ENCODE measurements around the gene VIL1. TPM values are rescaled to one million over a fixed set of nuclear protein-coding genes. Genes with fewer than 3 reads are reported as not detected.

Gene VIL1
- total RNA-seq, 1 experiment from 2014 or later: not detected

GRCh38 chr2:218452079-218452478 is 33.2 kb downstream of the VIL1 start:
- Histone ChIP-seq H3K27me3 (replicated peaks; ENCODE audit: insufficient read depth, low read depth, low read length, poor library complexity) (no peaks in the 10 kb centered on the region), H3K9me3 (ENCODE audit: low read depth, low read length, poor library complexity, severe bottlenecking) (no peaks in the 10 kb centered on the region), H3K4me1 (ENCODE audit: insufficient read depth, low read length, poor library complexity, severe bottlenecking) (no peaks in the 10 kb centered on the region), H3K4me3 (ENCODE audit: low read depth, low read length, poor library complexity, severe bottlenecking) (no peak overlapping the region), H3K27ac (ENCODE audit: low read depth, low read length, poor library complexity, severe bottlenecking) (no peak overlapping the region), H3K36me3 (ENCODE audit: insufficient read depth, low read length, poor library complexity, severe bottlenecking) (peaks cover 46% of the 10 kb centered on the region)
- POLR2A ChIA-PET (ENCODE audit: low non-redundant PET): no interaction called here
- intact Hi-C loops (cut with micrococcal nuclease; ENCODE audit: unreplicated experiment): no loop called here
- no peak for DNase-seq (ENCODE audit: low spot score)
- CTCF ChIA-PET: no interaction called here
- no peak for TF ChIP-seq CTCF (conservative IDR thresholded peaks at IDR 0.05; ENCODE audit: low read depth, low read length)
- TF ChIP-seq EZH2 (IDR thresholded peaks at IDR 0.05; ENCODE audit: borderline replicate concordance, low read depth, low read length, poor library complexity, severe bottlenecking): no peak
- no TSS peak for BruUV-seq (replicated peaks)

GRCh38 chr2:218456849-218457248 is 37.9 kb downstream of the VIL1 start:
- H3K4me1 ChIP-seq (ENCODE audit: insufficient read depth, low read length, poor library complexity, severe bottlenecking): no peaks in the 10 kb centered on the region
- H3K27ac ChIP-seq (ENCODE audit: low read depth, low read length, poor library complexity, severe bottlenecking): no peak overlapping the region
- DNase-seq (ENCODE audit: low spot score): no peak
- peaks cover 49% of the 10 kb centered on the region for H3K36me3 ChIP-seq (ENCODE audit: insufficient read depth, low read length, poor library complexity, severe bottlenecking)
- BruUV-seq (replicated peaks): no TSS peak
- TF ChIP-seq CTCF (conservative IDR thresholded peaks at IDR 0.05; ENCODE audit: low read depth, low read length): no peak
- TF ChIP-seq EZH2 (IDR thresholded peaks at IDR 0.05; ENCODE audit: borderline replicate concordance, low read depth, low read length, poor library complexity, severe bottlenecking): no peak
- intact Hi-C loops (cut with micrococcal nuclease; ENCODE audit: unreplicated experiment): no loop called here
- POLR2A ChIA-PET (ENCODE audit: low non-redundant PET): no interaction called here
- no peaks in the 10 kb centered on the region for H3K27me3 ChIP-seq (replicated peaks; ENCODE audit: insufficient read depth, low read depth, low read length, poor library complexity)
- CTCF ChIA-PET: no interaction called here
- H3K9me3 ChIP-seq (ENCODE audit: low read depth, low read length, poor library complexity, severe bottlenecking): no peaks in the 10 kb centered on the region
- H3K4me3 ChIP-seq (ENCODE audit: low read depth, low read length, poor library complexity, severe bottlenecking): no peak overlapping the region

GRCh38 chr2:218458598-218458997 is 39.7 kb downstream of the VIL1 start:
- CTCF ChIA-PET: no interaction called here
- TF ChIP-seq CTCF (conservative IDR thresholded peaks at IDR 0.05; ENCODE audit: low read depth, low read length) (no peak), EZH2 (IDR thresholded peaks at IDR 0.05; ENCODE audit: borderline replicate concordance, low read depth, low read length, poor library complexity, severe bottlenecking) (no peak)
- DNase-seq (ENCODE audit: low spot score): no peak

More at GRCh38 chr2:218458598-218458997, 39.7 kb downstream of the VIL1 start:
- H3K9me3 ChIP-seq (ENCODE audit: low read depth, low read length, poor library complexity, severe bottlenecking): no peaks in the 10 kb centered on the region
- no TSS peak for BruUV-seq (replicated peaks)
- no peak overlapping the region for H3K4me3 ChIP-seq (ENCODE audit: low read depth, low read length, poor library complexity, severe bottlenecking)
- intact Hi-C loops (cut with micrococcal nuclease; ENCODE audit: unreplicated experiment): no loop called here
- POLR2A ChIA-PET (ENCODE audit: low non-redundant PET): no interaction called here
- H3K27me3 ChIP-seq (replicated peaks; ENCODE audit: insufficient read depth, low read depth, low read length, poor library complexity): no peaks in the 10 kb centered on the region
- H3K36me3 ChIP-seq (ENCODE audit: insufficient read depth, low read length, poor library complexity, severe bottlenecking): peaks cover 53% of the 10 kb centered on the region
- H3K4me1 ChIP-seq (ENCODE audit: insufficient read depth, low read length, poor library complexity, severe bottlenecking): no peaks in the 10 kb centered on the region
- H3K27ac ChIP-seq (ENCODE audit: low read depth, low read length, poor library complexity, severe bottlenecking): no peak overlapping the region
